RWPE2 (cell line): ENCODE measurements around the gene MIAT.

Source experiments
- ATAC-seq: fragments of 200-7000 bp; cut with Tn5 transposase; 3 replicates; pipeline ENCODE4 v1.9.1; 2021; ENCODE audit warnings: low read depth
- DNase-seq: peaks from one replicate; pipeline ENCODE4 v3.0.0-alpha.2; 2020; ENCODE audit warnings: low spot score
- H3K27ac ChIP-seq: fragments of 450-650 bp; 2 replicates; pipeline ENCODE4 v1.5.1; 2017; ENCODE audit warnings: mild to moderate bottlenecking; ENCODE audit not compliant: poor library complexity, severe bottlenecking
- H3K27me3 ChIP-seq: fragments of 250-450 bp; sonication (Bioruptor Pico); 2 replicates; pipeline ENCODE4 v1.5.1; 2021; ENCODE audit warnings: mild to moderate bottlenecking, moderate library complexity; ENCODE audit not compliant: insufficient read depth, poor library complexity, severe bottlenecking
- H3K36me3 ChIP-seq: fragments of 250-450 bp; sonication (Bioruptor Pico); 2 replicates; pipeline ENCODE4 v1.5.1; 2020; ENCODE audit warnings: low read depth, mild to moderate bottlenecking, moderate library complexity
- H3K4me1 ChIP-seq: fragments of 250-450 bp; sonication (Bioruptor Pico); 2 replicates; pipeline ENCODE4 v1.5.1; 2021; ENCODE audit warnings: mild to moderate bottlenecking, moderate library complexity; ENCODE audit not compliant: insufficient read depth, poor library complexity, severe bottlenecking
- H3K4me3 ChIP-seq: fragments of 250-450 bp; sonication (Bioruptor Pico); 2 replicates; pipeline ENCODE4 v1.5.1; 2021; ENCODE audit warnings: mild to moderate bottlenecking, moderate library complexity; ENCODE audit not compliant: severe bottlenecking
- H3K9me3 ChIP-seq: fragments of 250-450 bp; sonication (Bioruptor Pico); 2 replicates; pipeline ENCODE4 v1.5.1; 2021; ENCODE audit warnings: mild to moderate bottlenecking, moderate library complexity; ENCODE audit not compliant: severe bottlenecking
- TF ChIP-seq, protein P1 (sequence below): fragments of 450-650 bp; IDR thresholded peaks from one replicate; pipeline ENCODE4 v1.5.1; 2017; ENCODE audit warnings: mild to moderate bottlenecking, moderate library complexity; ENCODE audit not compliant: poor library complexity, severe bottlenecking

Gene MIAT

DNA sequence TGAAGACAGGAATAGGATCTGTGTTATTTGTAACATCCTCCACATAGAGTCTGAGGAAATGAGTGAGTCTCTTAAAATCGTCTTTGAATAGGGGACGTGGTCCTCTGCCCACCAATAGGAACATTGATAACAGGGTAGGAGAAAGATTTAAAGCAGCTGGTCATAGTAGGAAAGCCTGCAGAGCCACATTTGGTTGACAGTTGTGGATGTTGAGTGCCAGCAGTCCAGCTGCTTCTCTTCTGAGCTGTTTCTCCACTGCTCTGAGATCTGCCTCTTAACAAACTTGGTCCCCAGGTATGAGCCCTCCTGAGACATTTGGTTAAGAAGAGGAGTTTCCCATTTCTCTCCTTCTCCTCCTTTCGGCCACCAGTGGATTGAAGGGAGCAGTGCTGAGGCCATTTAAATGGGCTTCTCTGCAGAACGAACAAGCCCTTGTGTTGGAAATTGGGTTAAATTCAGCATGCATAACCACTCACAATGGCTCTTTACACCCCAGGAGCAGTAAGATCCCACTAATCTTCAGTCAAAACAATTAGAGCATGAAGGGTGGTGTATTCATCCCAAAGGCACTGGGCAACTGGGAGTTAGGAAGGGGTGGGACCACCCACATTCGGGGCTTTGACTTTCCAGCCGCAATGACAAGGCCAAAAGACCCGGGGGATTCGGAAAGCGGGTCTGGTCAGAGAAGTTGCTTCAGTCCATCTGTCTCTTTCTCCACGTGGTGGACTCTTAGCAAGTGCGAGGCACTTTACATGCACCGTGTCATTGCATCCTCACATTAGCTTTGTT is 32.3 kb downstream of the MIAT start:
- Histone ChIP-seq H3K4me3 (no peak overlapping the region), H3K4me1 (no peaks in the 10 kb centered on the region), H3K27ac (no peak overlapping the region), H3K36me3 (no peaks in the 10 kb centered on the region), H3K27me3 (no peaks in the 10 kb centered on the region), H3K9me3 (no peaks in the 10 kb centered on the region)
- ATAC-seq (no peak), DNase-seq (no peak)
- TF ChIP-seq, protein P1, sequence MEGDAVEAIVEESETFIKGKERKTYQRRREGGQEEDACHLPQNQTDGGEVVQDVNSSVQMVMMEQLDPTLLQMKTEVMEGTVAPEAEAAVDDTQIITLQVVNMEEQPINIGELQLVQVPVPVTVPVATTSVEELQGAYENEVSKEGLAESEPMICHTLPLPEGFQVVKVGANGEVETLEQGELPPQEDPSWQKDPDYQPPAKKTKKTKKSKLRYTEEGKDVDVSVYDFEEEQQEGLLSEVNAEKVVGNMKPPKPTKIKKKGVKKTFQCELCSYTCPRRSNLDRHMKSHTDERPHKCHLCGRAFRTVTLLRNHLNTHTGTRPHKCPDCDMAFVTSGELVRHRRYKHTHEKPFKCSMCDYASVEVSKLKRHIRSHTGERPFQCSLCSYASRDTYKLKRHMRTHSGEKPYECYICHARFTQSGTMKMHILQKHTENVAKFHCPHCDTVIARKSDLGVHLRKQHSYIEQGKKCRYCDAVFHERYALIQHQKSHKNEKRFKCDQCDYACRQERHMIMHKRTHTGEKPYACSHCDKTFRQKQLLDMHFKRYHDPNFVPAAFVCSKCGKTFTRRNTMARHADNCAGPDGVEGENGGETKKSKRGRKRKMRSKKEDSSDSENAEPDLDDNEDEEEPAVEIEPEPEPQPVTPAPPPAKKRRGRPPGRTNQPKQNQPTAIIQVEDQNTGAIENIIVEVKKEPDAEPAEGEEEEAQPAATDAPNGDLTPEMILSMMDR, result no peak

DNA sequence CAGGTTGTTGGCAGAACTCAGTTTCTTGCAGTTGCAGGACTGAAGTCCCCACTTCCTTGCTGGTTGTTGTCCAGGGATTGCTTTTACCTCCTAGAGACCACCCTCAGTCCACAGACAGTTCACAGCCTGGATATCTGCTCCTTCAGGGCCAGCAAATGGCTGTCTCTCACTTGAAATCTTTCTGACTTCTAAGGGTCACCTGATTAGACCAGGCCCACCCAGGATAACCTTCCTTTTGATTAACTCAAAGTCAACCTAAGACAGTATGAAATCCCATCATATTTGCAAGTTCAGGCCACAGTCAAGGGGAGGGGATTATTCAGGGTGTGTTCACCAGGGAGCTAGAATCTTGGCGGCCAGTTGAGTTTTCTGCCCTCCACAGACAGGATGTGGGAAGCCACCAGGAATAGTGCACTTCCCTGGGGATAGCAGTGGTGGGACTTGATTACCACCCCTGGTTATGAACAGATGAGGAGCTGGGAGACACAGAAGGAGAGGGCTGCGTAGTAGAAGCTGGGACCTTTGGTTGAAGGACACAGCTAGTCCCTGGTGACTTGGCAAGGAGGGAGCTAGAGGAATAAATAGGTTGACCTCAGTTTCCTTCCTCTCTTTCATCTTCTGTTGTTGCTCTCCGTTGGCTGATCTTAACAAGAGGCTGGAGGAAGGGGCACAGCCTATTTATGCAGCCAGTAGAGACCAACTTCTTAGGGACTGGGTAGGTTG is 33.4 kb downstream of the MIAT start:
- Histone ChIP-seq H3K9me3 (no peaks in the 10 kb centered on the region), H3K4me1 (no peaks in the 10 kb centered on the region), H3K4me3 (no peak overlapping the region), H3K27me3 (no peaks in the 10 kb centered on the region), H3K27ac (no peak overlapping the region), H3K36me3 (no peaks in the 10 kb centered on the region)
- DNase-seq, result no peak
- no peak for ATAC-seq
- TF ChIP-seq, protein P1, result no peak

DNA sequence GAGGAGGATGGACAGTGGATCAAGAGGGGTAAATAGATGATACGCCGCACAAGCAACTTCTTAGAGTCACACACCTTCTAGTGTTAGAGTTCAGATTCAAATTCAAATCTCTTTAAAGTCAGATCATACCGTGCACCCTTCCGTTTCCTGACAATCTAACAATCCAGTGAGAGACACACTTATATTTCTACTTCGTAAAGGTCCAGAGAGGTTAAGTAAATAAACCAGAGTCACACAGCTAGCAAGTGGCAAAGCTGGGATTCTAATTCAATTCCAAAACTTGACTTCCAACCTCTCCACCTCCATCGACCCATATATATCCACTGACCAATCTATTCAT is 34.0 kb downstream of the MIAT start:
- Histone ChIP-seq H3K4me1 (no peaks in the 10 kb centered on the region), H3K4me3 (no peak overlapping the region), H3K9me3 (no peaks in the 10 kb centered on the region), H3K27me3 (no peaks in the 10 kb centered on the region), H3K36me3 (no peaks in the 10 kb centered on the region), H3K27ac (no peak overlapping the region)
- ATAC-seq (no peak), DNase-seq (no peak)
- TF ChIP-seq, protein P1, result no peak

DNA sequence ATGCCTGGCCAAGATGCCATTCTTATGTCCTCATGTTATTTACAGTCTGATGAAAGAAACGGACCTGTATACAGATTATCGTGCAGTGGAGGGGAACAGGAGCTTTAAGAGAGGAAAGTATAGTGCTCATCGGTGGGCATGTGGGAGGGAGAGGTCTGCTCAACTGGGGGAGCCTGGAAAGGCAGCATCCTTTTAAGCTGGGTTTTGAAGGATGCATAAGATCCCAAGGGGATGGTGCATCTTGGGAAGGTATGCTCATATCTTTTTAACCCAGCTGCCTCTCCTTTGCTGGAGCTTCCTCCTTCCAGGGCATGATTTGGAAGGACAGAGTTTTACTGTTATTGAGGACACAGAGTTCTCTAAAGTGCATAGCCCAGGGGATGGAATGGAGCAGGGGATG is 34.8 kb downstream of the MIAT start:
- TF ChIP-seq, protein P1, result no peak
- H3K36me3 ChIP-seq, result no peaks in the 10 kb centered on the region
- no peak for ATAC-seq
- no peak overlapping the region for H3K4me3 ChIP-seq
- no peaks in the 10 kb centered on the region for H3K4me1 ChIP-seq
- DNase-seq, result no peak
- no peak overlapping the region for H3K27ac ChIP-seq
- no peaks in the 10 kb centered on the region for H3K9me3 ChIP-seq
- H3K27me3 ChIP-seq, result no peaks in the 10 kb centered on the region

DNA sequence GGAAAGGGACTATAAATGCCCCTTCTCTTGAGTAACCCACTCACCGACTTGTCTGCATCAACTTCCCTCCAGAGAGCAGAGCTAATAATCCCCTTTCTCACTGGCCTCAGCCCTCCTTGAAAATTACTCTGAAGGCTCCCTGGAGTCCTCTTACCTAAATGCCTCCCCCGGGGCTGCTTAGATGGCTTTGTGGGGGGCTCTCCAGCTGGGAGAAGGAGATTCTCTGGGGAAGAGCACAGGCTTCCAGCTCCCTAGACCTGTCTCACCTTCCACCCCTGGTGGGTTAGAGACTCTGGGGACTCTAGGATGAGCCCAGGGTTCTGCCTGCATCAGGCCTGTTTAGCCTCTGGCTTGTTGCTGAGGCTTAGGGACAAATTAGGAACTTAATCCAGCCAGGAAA is 39.8 kb downstream of the MIAT start:
- DNase-seq (no peak), ATAC-seq (no peak)
- Histone ChIP-seq H3K36me3 (peaks cover 7% of the 10 kb centered on the region; the same call in 1 of the 2 replicates), H3K4me3 (no peak overlapping the region), H3K4me1 (no peaks in the 10 kb centered on the region), H3K9me3 (no peaks in the 10 kb centered on the region), H3K27me3 (no peaks in the 10 kb centered on the region), H3K27ac (no peak overlapping the region)
- TF ChIP-seq, protein P1, result no peak
